Breast epithelium (tissue), 4 donors: ENCODE measurements around the gene FSTL5. TPM values are rescaled to one million over a fixed set of nuclear protein-coding genes. Genes with fewer than 3 reads are reported as not detected.

Experiments used
- DNase-seq, 2 donors: peaks; one replicate each; pipeline ENCODE4 v3.0.0-alpha.2; 2019; ENCODE audit warnings: low spot score in 2 of 2
- H3K27ac ChIP-seq, 2 donors: fragments of 200-600 bp; sonication (generic) in 1 of 2; one replicate each; pipeline ENCODE4 v1.5.1; 2016 to 2019; ENCODE audit warnings: mild to moderate bottlenecking in 1 of 2
- H3K27me3 ChIP-seq, 2 donors: fragments of 200-600 bp; sonication (generic) in 1 of 2; one replicate each; pipeline versions ENCODE4 v1.5.1 to v1.6.0; 2017 to 2019; ENCODE audit warnings: control low read depth in 1 of 2, mild to moderate bottlenecking in 1 of 2
- H3K36me3 ChIP-seq: fragments of 200-600 bp; one replicate; pipeline ENCODE4 v1.5.1; 2019
- H3K4me1 ChIP-seq, 2 donors: fragments of 200-600 bp; sonication (generic); one replicate each; pipeline ENCODE4 v1.5.1; 2016 to 2019; ENCODE audit warnings: control low read depth in 1 of 2
- H3K4me3 ChIP-seq, 3 donors: fragments of 200-600 bp; sonication (generic); 1 replicate in 2 of 3; 2 replicates in 1 of 3; pipeline ENCODE4 v1.5.1; 2016 to 2019; ENCODE audit warnings: mild to moderate bottlenecking in 3 of 3, moderate library complexity in 2 of 3
- H3K9me3 ChIP-seq, 2 donors: fragments of 200-600 bp; sonication (generic) in 1 of 2; one replicate each; pipeline ENCODE4 v1.5.1; 2016 to 2019; ENCODE audit warnings: control low read depth in 1 of 2
- POLR2A ChIP-seq: fragments of 450-650 bp; IDR thresholded peaks from one replicate; pipeline ENCODE4 v1.6.1; 2016; ENCODE audit warnings: antibody characterized with exemption, mild to moderate bottlenecking, moderate library complexity
- POLR2AphosphoS5 ChIP-seq, 3 donors: sonication (generic); formaldehyde crosslinking; IDR thresholded peaks; one replicate each; pipeline ENCODE4 v1.6.1; 2017; ENCODE audit warnings: antibody characterized with exemption in 3 of 3
- intact Hi-C: fragments of 100-400 bp; cut with DNase I; formaldehyde crosslinking; loops from one replicate; pipeline ENCODE4 v1.15.1; 2023; ENCODE audit warnings: low total_unique reads
- total RNA-seq, 3 donors: library from RNA; depleted of rRNA; stranded (reverse); fragments of >200 nt; gene quantifications; one replicate each; pipeline ENCODE4 v1.1.0, GENCODE V29; 2016
- TF ChIP-seq, protein P1 (sequence below), 3 donors: fragments of 450-650 bp; IDR thresholded peaks; one replicate each; pipeline ENCODE4 v1.5.1; 2016 to 2017; ENCODE audit warnings: antibody characterized with exemption in 3 of 3, mild to moderate bottlenecking in 3 of 3, moderate library complexity in 3 of 3

Gene FSTL5
- total RNA-seq, 3 donors from 2014 or later: not detected

DNA sequence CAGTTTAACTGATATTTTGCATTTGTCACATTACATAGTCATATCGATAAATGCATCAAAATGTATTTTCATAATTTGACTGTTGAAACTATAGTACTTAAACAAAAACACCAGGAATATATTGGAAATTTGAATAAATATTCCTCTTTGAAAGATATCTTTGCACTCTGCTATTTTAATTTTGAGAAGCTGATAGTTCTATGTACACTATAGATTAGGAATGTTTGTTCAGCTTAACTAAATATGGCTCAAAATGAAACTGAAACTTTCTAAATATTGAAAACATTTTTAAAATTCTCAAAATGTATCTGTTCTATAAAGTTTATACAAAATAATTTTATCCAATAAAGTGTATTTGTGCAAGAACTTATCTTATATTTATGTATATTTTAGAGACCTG, 510.1 kb downstream of the FSTL5 start:
- no peak overlapping the region for H3K4me3 ChIP-seq
- intact Hi-C loops: no loop called here
- no peaks in the 10 kb centered on the region for H3K9me3 ChIP-seq
- no peak for TF ChIP-seq POLR2A
- TF ChIP-seq POLR2AphosphoS5 (IDR thresholded peaks at IDR 0.05): no peak
- TF ChIP-seq, protein P1, sequence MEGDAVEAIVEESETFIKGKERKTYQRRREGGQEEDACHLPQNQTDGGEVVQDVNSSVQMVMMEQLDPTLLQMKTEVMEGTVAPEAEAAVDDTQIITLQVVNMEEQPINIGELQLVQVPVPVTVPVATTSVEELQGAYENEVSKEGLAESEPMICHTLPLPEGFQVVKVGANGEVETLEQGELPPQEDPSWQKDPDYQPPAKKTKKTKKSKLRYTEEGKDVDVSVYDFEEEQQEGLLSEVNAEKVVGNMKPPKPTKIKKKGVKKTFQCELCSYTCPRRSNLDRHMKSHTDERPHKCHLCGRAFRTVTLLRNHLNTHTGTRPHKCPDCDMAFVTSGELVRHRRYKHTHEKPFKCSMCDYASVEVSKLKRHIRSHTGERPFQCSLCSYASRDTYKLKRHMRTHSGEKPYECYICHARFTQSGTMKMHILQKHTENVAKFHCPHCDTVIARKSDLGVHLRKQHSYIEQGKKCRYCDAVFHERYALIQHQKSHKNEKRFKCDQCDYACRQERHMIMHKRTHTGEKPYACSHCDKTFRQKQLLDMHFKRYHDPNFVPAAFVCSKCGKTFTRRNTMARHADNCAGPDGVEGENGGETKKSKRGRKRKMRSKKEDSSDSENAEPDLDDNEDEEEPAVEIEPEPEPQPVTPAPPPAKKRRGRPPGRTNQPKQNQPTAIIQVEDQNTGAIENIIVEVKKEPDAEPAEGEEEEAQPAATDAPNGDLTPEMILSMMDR (IDR thresholded peaks at IDR 0.05): no peak
- no peaks in the 10 kb centered on the region for H3K4me1 ChIP-seq
- no peaks in the 10 kb centered on the region for H3K36me3 ChIP-seq
- H3K27ac ChIP-seq: no peak overlapping the region
- DNase-seq: no peak
- no peaks in the 10 kb centered on the region for H3K27me3 ChIP-seq

DNA sequence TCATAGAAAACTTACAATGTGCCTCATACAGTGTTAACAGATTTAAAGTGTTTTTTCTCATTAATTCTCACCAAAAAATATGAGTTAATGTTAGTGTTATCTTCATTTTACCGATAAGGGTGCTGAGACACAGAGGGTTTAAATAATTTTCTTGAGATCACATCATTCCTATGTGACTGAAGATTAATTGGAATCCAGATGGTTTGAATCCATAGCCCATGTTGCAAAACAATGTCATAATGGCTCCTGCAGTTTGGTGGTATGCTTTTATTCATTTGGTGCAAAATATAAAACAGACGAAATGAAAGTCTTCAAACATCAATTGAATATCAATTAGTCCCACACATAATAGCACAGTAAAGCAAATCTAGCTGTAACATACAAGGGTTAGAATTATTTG, 512.2 kb downstream of the FSTL5 start:
- Histone ChIP-seq H3K36me3 (no peaks in the 10 kb centered on the region), H3K4me1 (no peaks in the 10 kb centered on the region), H3K27me3 (no peaks in the 10 kb centered on the region), H3K4me3 (no peak overlapping the region), H3K27ac (no peak overlapping the region), H3K9me3 (peaks cover 0 to 8% of the 10 kb centered on the region in 2 donors)
- DNase-seq: no peak
- TF ChIP-seq, protein P1 (IDR thresholded peaks at IDR 0.05): no peak
- TF ChIP-seq POLR2A: no peak
- no peak for TF ChIP-seq POLR2AphosphoS5 (IDR thresholded peaks at IDR 0.05)
- intact Hi-C loops: no loop called here

DNA sequence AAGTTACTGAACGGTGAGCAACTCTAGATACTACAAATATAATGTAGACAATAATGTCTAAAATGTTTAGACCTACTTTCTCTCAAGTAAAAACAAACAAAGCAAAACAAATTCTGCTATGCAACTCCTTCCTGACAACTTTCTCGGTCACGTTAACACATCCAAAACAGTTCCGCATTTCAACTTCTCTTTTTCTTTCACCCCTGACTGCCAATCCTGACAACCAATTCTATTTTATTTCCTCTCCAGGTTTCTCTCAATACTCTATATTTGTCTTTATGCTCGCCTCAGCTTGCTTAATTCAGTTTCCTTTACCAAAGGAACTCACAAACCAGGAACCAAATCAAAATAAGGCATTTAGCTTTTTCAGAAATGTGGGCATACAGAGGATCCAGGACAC, 513.0 kb downstream of the FSTL5 start:
- Histone ChIP-seq H3K27ac (no peak overlapping the region), H3K36me3 (peaks cover 6% of the 10 kb centered on the region), H3K27me3 (no peaks in the 10 kb centered on the region), H3K4me1 (no peaks in the 10 kb centered on the region), H3K9me3 (peaks cover 0 to 8% of the 10 kb centered on the region in 2 donors), H3K4me3 (no peak overlapping the region)
- intact Hi-C loops: no loop called here
- DNase-seq: no peak
- TF ChIP-seq, protein P1 (IDR thresholded peaks at IDR 0.05): no peak
- no peak for TF ChIP-seq POLR2AphosphoS5 (IDR thresholded peaks at IDR 0.05)
- TF ChIP-seq POLR2A: no peak

DNA sequence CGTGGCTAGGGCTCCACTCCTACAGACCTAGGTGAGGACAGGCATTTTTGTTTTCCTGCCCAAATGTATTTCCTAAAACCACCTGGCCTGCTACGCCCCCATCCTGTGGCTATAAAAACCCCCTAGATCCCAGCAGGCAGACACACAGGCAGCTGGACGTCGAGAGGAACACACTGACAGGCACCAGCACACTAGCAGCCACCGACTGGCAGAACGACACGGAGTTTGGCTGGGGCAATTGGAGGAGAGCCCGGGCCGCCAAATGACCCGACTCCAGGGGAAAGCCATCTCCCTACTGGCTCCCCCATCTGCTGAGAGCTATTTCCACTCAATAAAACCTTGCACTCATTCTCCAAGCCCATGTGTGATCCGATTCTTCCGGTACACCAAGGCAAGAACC, 516.0 kb downstream of the FSTL5 start:
- DNase-seq: no peak

DNA sequence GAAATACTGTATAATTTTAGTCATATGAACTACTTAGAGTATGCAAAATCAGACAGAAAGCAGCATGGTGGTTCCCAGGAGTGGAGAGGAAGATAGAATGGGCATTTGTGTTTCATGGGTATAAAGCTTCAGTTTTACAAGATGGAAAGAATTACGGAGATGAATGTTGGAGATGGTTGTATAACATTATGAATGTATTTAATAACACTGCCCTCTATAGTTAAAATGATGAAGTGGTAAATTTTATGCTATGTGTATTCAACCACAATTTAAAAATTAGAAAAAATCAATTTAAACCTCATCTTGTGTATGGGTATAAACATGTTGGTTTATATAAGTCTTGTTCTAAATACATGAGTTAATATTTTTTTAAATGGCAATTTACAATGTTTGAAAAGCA, 521.1 kb downstream of the FSTL5 start:
- Histone ChIP-seq H3K36me3 (peaks cover 6% of the 10 kb centered on the region), H3K27me3 (no peaks in the 10 kb centered on the region), H3K9me3 (peaks cover 0 to 5% of the 10 kb centered on the region in 2 donors), H3K4me3 (no peak overlapping the region), H3K27ac (no peak overlapping the region), H3K4me1 (no peaks in the 10 kb centered on the region)
- DNase-seq: no peak
- TF ChIP-seq POLR2A (no peak), POLR2AphosphoS5 (IDR thresholded peaks at IDR 0.05) (no peak)
- TF ChIP-seq, protein P1 (IDR thresholded peaks at IDR 0.05): no peak
- intact Hi-C loops: no loop called here

More for the DNA sequence above, 516.0 kb downstream of the FSTL5 start:
- Histone ChIP-seq H3K27me3 (no peaks in the 10 kb centered on the region), H3K36me3 (peaks cover 6% of the 10 kb centered on the region), H3K9me3 (peaks cover 0 to 8% of the 10 kb centered on the region in 2 donors), H3K27ac (no peak overlapping the region), H3K4me3 (no peak overlapping the region), H3K4me1 (no peaks in the 10 kb centered on the region)
- intact Hi-C loops: no loop called here
- TF ChIP-seq POLR2AphosphoS5 (IDR thresholded peaks at IDR 0.05) (no peak), POLR2A (no peak)
- TF ChIP-seq, protein P1 (IDR thresholded peaks at IDR 0.05): no peak
